Islet of Langerhans (tissue), 1 donor: ENCODE results near the gene PDE7B.

Experiments
- FAIRE-seq: peaks from one replicate; lab custom pipeline; 2011; peaks lifted over from hg19 to GRCh38; lab: Jason Lieb, UNC

PDE7B gene

DNA sequence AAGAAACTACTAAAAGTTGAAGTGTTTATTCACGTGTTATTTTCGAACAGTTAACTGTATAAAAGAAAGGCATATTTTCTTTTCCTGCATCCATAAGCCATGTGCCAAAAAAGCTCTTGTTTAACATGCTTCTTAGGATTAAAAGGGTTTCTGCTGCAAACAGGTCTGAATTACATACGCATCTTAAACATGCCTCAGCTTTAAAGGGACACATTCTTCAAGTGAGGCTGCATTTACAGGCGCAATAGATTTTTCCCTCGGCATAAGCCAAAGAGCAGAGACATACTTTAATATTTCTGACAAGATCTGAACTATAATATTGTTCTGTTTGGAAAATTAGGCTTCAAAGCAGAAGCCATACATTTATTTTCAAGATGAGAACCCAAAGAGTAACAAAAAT is 39.4 kb downstream of the PDE7B start:
- no peak for FAIRE-seq

DNA sequence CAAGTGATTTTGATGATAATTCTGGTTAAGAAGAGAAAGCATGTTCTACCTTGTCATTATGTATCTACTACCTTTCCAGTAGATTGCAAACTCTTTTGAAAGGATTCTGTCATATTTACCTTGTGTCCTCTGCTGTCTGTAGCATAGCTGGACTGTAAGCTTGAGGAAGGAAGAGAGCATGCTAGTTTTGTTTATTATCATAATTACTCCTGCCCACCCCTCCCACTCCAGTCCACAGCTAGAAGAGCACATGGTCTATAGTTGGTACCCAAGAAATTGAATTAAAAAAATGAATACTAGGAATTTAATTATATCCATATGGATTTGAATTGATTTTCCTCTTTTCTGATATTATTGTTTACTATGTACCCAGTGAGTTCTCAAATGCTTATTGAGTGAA is 40.2 kb downstream of the PDE7B start:
- no peak for FAIRE-seq

DNA sequence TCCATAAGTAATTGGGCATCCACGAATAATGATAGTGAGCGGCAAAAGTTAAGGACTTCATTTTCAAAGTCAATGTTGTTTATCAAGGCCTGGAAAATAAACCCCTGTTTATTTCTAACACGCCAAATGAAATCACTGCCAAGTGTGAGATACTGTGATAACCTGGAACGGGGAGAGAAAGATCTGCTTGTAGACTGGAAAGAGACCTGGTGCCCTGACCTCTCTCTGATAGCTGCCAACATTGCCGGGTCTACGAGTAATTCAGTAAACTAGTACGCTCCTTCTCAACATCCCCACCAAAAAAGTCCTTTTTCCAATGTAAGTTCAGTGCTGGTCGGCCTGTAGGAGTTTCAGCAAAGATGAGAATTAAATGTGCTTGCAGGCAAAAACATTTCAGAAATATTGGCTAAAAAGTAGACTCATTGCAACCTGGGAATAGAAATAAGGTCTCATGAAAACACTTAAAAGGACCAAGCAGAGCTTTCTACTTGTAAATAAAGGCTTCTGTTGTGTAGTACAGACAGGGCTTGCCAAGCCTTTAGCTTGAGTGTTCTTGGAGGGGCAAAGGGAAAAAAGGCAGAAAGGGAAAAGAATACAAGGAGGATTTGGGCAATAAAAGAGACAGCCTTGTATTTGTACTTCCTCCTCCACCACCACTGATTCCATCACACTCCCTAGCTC is 43.9 kb downstream of the PDE7B start:
- no peak for FAIRE-seq

DNA sequence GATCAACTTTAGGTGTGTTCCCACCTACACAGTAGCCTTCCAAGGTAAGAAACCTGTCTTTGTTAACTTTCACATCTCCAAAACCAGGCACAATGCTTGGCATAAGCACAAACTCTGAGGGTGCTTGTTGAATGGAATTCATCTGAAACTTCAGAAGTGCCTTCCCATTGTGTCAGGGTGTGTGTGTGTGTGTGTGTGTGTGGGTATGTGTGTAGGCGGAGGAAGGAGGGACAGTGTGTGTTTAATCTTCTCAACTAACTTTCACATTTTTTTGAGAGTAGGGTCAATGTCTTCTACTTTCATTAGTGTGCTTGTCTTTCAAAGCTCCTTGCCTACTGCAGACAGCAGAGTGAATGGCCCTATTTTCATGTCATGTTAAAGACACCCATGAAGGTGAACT is 45.6 kb downstream of the PDE7B start:
- no peak for FAIRE-seq

DNA sequence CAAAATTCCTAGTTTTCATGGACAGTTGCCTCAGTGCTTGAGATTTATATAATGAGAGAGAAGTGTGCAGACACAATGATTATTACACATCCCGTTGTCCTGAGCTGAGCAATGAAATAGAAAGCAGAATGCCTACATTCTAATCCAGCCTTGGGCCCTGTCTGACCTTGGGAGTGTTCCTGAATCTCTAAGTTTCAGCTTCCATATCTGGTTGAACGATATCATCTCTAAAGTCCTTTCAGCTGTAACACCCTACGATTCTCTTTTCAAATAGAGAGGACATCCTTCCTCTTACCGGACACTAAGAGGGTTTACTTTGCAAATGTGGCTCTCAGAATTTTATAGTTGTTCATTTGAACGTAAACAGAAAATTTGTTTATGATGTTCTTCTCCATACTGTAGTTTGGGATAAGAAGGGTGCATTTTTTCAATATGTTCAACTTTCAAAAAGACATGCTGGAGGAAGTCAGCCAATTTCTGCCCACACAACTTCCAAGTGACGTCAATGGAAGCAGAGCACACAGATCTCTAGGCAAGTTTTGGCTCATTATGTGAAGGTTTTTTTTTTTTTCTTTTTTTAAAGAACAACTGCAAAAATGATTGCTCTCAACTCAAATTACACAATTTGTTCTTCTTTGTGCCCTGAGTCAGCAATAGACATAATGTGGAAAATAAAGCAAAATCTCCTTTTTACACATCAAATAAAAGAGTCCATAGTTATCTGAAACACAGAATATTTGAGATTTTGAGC is 50.4 kb downstream of the PDE7B start:
- no peak for FAIRE-seq

DNA sequence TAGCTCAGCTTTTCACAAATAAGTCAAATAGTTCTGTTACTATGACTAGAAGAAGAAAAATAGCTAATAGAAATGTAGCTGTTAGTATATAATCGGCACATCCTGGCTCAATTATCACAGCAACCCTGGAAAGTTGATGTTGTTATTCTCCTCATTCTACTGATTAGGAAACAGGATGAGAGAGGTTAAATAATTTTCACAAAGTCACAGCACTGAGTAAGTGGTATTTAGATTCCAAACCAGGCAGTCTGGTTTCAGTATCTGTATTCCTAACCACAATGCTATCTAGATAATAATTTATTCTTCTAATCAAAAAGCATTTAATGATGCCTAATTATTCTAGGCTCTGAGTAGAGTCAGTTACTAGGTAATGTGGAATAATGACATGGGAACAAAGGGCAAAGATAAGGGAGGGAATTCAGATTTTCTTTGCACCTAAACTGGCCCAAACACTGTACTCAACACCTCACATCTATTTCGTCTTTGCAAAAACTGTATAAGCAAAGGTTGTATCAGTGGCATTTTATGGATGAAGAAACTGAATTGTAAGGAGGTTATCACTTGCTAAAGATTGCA is 51.3 kb downstream of the PDE7B start:
- FAIRE-seq, result peak; percentile 30

DNA sequence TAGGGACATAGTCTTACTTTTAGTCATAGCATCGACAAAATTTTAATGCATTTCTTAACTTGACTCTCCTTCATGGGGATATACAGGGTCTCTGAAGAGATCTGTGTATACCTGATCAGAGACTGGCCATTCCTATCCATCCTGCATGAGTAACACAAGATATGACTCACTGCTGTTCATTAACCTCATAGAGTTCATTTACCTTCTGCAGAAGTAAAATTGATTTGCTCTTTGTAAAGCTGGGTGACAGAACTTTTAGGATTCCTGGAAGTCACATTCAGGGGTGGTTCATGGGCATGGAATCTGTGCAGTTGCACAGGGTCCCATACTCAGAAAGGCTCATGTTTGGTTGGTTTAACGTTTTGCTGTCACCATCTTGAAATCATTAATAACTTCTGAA is 53.2 kb downstream of the PDE7B start:
- FAIRE-seq, result no peak

DNA sequence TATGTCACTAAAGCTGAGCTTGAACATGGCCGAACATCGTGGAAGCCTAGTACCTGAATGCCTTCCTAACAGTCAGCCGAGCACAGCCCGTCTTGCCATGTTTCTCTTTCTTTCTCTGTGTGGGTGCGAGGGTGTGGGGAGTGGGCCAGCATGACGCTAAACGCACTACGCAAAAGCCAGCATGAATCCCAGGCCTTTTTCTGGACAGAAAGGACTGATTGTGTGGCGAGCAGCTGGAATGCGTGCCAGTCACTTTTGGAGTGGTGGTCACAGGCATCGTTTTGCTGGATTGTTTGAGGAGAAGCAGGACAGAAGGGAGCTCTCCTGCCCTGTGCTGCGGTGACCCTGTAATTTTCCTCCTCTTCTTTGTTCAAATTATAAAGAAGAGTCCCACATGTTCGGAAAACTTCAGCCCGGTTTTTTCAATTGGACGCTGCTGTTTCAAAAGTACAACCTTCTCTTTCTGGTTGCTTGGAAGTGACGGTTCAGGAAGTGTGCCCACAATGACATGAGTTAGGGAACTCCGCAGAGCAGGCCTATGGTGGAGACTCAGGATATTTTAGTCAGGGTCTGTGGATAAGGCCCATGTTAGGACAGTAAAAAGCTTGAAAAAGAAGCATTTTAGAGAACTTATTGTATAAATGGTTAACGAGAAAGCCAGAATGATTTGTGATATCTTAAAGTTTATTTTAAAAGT is 54.3 kb downstream of the PDE7B start:
- no peak for FAIRE-seq

DNA sequence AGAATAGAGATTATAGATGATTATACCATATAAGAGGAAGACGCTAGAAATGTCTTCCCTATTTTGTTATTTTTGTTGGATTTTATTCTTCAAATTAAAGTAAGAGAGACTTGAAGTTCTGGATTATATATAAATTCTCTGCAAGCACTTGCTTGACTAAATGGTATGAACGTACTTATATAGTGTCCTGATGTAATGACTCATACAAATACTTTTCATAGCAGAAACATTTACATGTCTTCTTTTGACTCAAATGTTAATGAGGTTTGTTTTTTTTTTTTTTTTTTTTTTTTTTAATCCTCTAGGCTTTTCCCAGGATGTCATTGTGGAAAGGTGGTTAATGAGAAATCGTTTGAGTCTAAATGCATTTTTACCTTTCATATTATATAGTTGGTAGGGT is 55.0 kb downstream of the PDE7B start:
- no peak for FAIRE-seq

DNA sequence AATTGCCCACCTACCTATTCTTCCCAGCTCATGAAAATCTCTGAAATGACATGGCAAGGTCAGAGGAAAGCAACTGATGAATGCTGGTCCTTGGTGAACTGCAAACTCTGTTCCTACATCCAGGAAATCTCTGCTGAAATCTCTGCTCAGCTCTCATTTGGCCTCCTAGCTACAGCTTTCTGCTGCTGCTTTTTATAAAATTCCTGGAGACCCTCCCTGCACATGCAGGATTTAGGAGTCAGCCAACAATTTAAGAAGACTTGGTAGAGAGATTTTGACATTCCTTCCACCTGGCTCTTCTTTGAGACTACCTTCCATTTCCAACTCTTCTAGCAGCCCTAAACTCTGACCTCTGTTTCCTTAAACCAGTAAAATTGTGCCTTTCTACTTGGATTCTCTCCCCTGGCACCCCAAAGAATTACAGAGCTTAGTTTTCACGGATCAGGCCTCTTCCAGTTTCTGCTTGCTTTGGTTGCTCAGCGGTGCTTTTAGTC is 55.5 kb downstream of the PDE7B start:
- no peak for FAIRE-seq

DNA sequence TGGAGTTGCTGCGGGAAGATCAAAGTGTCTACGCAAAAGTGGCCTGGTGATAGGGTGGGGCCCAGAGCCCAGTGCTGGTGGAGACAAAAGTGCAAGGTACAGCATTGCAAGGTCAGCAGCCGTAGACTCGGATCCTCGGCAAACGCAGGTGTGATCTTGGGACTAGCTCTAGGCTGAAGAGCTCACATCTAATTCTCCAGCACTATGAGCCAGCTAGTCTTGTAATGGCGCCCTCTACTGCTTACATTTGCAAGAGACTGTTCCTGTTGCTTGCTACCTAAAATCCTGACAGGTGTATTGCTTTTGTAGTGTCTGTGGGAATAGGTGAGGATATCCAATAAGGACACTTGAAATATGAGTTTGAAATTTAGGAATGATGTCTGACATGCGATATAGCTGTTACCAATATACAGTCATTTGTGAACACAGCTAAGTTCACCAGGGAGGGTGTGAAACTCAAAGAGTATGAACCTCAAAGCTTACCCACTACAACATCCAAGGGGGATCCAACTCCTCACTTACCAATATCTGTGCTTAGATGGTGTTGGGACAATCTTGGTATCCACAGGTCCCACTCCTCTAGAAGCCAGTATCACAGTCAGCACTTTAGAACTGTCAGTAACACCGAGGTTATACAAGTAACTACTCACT is 58.4 kb downstream of the PDE7B start:
- no peak for FAIRE-seq

DNA sequence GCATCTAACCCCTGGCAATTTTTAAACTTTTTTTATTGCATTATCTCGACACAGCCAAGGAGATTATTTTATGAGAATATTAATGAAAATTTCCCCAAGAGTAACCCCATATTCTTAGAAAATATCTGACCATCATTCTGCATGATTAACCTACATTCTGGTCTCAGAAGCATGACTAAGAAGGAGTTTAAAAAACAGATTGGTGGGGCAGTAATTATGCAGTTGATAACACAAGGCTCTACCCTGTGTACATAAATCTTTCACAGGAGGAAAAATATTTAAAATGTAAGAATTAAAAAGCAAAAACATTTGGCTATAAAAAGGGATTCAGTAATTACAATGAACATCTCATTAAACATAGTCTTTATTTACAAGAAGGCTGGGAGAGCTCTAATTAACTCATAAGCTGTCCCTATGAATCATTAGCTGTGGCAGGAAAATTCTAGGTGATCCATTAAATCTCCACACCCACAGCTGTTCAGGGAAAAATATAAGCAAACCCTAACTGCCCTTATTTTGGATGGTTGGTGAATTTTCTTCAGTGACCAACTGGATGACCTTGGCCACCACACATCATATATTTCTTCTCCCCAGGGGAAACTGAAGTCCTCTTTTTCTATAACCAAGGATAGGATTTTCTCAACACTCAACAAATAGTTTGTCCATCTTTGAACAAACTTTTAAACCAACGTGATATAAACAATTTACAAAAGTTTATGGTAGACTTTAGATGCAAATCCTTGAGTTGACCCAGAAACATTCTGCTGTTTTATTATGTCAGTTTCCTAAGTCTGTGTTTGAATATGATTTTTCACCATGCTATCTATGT is 59.5 kb downstream of the PDE7B start:
- FAIRE-seq, result peak; percentile 85

DNA sequence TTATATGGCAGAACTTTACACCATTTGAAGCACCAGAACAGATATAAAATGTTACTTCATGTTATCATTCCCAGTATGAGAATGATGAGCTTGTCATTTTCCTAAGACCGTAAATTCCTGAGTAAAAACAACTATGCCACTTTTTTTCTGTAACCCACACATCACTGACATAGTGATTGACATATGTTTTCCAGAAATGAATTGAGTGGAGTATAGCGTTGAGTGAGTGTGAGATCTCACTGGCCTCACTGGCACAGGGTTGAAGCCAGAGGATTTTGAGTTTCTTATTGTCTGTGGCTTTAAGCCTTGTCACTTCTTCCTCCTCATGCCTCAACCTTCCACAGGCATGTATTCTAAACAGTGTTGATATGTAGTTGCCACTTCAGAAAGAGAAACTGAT is 62.3 kb downstream of the PDE7B start:
- no peak for FAIRE-seq

DNA sequence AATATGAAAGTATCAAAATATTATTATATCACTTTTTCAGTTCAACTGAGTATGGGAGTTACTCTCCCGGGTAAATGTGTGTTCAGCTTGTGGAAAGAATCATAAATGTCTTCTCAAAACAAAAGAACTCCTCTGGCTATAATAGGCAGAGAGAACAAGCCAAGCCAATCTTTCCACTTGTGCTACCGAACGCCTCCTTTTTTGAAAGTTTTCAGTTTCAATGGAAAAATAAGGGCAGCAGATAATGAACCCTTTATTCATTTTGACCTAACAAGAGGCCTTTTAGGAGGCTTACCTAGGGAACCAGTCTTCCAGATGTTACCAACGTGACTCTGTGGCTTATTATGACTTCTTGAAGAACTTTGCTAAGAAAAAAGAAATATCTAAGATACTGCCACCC is 67.5 kb downstream of the PDE7B start:
- FAIRE-seq, result no peak

DNA sequence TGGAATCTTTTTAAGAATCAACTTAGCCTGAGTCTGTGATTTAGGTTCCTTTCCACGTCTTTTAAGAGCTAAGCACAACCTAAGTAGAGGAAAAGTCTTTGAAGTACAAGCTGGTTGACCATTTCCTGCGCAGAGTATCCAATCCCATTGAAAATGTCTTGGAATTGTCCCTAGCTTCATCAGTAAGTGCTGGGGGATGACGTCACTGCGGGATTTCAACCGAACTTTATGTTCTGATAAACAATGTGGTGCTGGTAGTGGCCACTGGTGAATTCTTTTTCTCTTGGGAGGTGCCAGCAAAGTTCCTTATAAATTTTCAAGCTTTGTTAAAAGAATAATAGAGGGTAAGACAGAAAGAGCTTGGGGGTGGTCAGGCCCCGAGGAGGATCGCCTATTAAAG is 69.2 kb downstream of the PDE7B start:
- no peak for FAIRE-seq

DNA sequence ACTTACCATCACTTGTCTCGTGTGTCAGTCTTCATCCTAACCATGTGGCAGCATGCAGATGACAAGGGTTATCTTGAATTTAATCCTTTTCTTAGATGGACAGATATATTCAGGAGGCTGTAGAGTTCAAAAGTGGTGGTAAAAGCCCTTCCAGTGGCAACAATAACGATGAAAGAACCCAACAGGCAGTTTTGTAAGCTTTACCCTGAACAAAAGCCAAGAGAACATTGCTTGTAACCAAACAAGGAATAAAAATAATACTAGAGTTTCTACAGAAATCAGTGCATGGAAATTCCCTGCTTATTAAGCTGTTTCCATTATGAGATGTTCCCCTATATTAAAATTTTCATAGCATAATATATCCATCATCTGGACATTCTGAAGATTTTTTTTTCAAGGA is 69.7 kb downstream of the PDE7B start:
- FAIRE-seq, result no peak

DNA sequence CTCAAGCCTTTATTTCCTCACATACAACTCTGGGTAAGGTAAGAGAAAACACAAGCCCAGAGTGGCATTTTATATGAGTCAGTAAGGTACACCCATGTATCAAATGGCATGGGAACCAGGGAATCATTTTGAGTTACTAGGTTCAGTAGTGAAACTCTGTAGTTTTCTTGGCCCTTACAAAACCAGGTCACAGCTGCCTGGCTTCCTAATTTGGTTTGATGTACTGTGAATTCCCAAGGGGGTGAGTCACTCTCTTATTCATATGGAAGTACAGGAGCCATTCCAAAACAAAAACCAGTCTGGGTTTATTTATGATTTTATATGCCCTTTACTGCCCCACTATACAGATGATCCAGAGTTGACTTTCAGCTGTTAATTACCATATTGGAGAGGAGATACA is 70.7 kb downstream of the PDE7B start:
- FAIRE-seq, result no peak

DNA sequence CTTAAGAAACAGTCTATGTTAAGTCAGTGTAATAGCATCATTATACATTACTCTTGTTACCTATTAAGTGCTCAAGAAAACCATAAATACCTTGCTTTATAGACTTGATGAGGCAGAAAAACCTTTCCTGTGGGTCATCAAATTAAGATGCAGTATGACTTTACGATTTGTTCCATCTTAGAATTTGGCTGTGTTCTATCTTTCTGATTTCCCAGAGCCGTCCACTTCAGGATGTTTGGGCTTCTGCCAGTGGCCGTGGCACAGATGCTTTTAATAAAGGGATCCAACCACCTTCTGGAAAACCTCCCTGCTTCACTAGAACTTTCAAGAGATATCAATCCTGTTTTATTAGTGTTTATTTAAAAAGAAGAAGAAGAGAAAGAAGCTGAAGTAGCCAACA is 71.2 kb downstream of the PDE7B start:
- FAIRE-seq, result peak; percentile 38

DNA sequence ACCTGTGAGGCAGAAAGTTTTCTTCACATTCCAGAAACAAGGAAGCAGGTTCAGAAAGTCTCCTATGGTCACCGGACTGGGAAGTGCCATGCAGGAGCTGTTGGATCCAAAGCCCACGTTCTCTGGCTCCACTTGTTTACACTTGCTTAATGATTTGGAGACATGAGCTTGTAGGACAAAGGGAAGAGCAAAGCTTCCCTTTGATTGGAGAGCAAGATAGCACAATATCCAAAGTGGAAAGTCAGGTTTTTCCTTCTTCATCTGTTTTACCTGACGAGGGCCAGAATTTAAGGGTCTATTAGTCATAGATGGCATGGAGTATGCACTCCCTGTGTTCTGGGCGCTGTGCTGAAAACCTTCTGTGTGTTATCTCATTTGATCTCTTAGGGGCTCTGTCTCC is 81.2 kb downstream of the PDE7B start:
- FAIRE-seq, result no peak

DNA sequence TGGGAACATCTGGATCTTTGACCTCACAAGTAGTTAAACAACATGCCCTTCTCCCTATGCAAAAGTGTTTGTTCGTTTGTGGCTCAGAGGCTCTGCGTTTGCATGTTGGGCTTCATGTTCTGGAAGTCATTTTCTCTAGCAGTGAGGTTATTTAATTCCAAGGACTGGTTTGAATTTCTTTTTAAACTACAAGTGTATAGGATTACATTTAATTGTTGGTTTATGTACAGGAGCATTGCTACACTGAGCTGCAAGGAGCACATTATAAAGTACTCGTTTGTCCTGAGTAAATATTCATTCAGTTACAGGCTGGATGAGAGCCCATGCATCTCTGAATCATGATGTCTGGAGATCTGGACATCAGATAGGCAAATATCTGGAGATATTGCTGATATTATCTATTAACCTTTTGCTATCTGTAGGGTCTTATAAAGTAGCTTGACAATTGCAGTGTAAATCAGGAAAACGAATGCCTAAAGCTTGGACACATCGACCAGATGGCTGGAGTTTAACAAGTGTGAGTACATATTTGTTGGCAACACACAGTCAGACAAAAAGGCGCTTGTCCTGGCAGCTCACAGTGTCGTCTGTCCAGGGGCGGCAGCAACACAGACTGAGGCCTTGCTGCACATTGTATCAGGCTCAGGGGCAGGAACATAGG is 84.6 kb downstream of the PDE7B start:
- no peak for FAIRE-seq

DNA sequence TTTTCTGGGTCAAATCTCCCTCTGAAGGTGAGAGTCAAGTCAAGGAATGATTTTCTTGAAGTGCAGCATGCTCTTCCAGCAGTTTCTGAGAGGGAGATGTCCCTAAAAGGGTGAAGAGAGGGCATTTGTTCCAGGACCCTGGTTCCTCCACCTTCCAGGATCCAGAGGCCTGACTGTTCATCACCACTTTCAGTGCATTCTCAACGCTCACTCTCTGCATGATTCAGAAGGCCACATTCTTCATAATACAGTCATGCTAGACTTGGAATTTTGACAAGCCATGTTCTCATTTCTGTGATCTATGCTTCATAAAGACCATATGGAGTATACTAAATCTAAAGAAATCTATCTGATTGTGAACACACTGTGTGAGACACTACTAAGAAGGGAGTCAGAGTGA is 85.1 kb downstream of the PDE7B start:
- FAIRE-seq, result no peak
